ENCODE data around the gene CNGB1. TPM values are rescaled to one million over a fixed set of nuclear protein-coding genes. Genes with fewer than 3 reads are reported as not detected.

The CNGB1 gene
- total RNA-seq, 4 donors from 2014 or later: 0.14 to 1.9 (median 0.87) TPM

DNA sequence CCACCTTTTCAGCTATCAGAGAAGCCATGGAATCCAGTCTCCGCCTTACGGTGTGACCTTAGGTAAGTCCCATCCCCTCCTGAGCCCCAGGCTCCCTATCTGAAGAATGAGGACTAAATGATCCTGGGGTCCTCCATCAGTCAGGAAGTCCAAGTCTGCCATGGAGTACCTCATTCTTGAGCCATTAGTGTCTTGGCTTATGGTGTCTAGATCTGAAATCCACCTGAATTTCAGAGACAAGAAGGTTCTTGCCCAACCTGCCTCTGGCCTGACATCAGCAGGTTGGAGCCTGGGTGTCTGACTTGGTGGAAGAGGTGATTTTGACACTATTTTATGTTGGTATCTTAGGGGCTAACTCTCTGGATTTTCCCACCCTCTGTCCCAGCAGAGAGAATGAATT, 47.1 kb downstream of the CNGB1 start:
- intact Hi-C loops (cut with DNase I; ENCODE audit: low total_unique reads): no loop called here

DNA sequence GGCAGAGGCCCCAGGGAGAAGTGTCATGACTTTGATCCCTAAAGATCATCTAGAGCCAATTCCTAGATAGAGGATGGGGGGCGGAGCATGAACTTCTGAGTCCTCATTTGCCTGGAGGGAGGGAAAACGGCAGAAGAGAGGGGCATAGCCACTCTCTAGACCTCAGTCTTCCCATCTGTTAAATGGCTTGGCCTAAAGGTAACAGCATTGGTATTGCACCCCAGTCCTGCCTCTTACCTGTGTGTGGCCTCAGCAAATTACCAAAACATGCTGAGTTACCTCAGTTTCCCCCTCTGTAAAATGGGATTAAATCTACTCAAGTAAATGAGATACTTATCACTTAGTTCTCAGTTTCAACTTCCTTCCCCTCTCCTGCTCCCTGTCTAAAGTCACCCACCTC, 47.5 kb downstream of the CNGB1 start:
- Histone ChIP-seq H3K27me3 (no peaks in the 10 kb centered on the region), H3K27ac (no peak overlapping the region), H3K4me3 (no peak overlapping the region), H3K9me3 (no peaks in the 10 kb centered on the region), H3K4me1 (no peaks in the 10 kb centered on the region), H3K36me3 (no peaks in the 10 kb centered on the region)
- TF ChIP-seq POLR2A (IDR thresholded peaks at IDR 0.05) (no peak), POLR2AphosphoS5 (IDR thresholded peaks at IDR 0.05) (no peak), EP300 (IDR thresholded peaks at IDR 0.05; ENCODE audit: low read depth) (no peak)
- TF ChIP-seq, protein P1, sequence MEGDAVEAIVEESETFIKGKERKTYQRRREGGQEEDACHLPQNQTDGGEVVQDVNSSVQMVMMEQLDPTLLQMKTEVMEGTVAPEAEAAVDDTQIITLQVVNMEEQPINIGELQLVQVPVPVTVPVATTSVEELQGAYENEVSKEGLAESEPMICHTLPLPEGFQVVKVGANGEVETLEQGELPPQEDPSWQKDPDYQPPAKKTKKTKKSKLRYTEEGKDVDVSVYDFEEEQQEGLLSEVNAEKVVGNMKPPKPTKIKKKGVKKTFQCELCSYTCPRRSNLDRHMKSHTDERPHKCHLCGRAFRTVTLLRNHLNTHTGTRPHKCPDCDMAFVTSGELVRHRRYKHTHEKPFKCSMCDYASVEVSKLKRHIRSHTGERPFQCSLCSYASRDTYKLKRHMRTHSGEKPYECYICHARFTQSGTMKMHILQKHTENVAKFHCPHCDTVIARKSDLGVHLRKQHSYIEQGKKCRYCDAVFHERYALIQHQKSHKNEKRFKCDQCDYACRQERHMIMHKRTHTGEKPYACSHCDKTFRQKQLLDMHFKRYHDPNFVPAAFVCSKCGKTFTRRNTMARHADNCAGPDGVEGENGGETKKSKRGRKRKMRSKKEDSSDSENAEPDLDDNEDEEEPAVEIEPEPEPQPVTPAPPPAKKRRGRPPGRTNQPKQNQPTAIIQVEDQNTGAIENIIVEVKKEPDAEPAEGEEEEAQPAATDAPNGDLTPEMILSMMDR (IDR thresholded peaks at IDR 0.05): no peak
- in situ Hi-C loops (cut with MboI; ENCODE audit: low pct_ligation_motif_present in 1 of 4, low pct_unique_long_range_greater_than_20kb in 1 of 4, low sequenced_read_pairs in 3 of 4): loop anchor here in 1 of 4 donors (25.0 kb wide), 1 partner anchor 189 kb away; no protein-coding TSS in a partner anchor
- intact Hi-C loops (cut with DNase I; ENCODE audit: low total_unique reads): no loop called here
- WGBS, 2 donors (ENCODE audit: low coverage in 1 of 2): 50 to 69% methylated on average over 1 to 2 of the region's 2 CpGs
- DNase-seq: no peak

More for the DNA sequence above, 47.1 kb downstream of the CNGB1 start:
- H3K4me3 ChIP-seq: no peak overlapping the region
- TF ChIP-seq POLR2A (IDR thresholded peaks at IDR 0.05): no peak
- H3K27ac ChIP-seq: no peak overlapping the region
- no peaks in the 10 kb centered on the region for H3K27me3 ChIP-seq
- no peaks in the 10 kb centered on the region for H3K9me3 ChIP-seq
- no peak for DNase-seq
- 100% methylated on average over 2 of the region's 2 CpGs; no CpG with 5 or more reads in 1 of the 2 donors for WGBS, 2 donors (ENCODE audit: low coverage in 1 of 2)
- in situ Hi-C loops (cut with MboI; ENCODE audit: low pct_ligation_motif_present in 1 of 4, low pct_unique_long_range_greater_than_20kb in 1 of 4, low sequenced_read_pairs in 3 of 4): loop anchor here in 1 of 4 donors (25.0 kb wide), 1 partner anchor 188 kb away; no protein-coding TSS in a partner anchor
- no peaks in the 10 kb centered on the region for H3K36me3 ChIP-seq
- H3K4me1 ChIP-seq: no peaks in the 10 kb centered on the region

DNA sequence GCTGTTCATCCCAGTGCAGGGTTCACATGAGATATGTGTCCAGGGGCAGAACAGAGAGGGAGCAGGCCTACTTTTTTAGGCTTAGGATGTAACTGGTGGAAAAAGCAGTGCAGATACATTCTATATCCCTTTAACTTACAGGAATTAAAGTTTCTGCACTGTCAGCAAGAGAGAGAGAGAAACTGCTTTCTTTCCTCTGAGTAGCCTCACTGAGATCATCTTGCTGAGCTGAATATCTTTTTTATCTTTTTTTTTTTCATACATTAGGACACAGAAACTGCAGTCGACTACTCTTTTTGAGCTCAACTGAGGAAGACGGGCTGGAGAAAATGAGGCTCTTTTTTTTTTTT, 50.1 kb downstream of the CNGB1 start:
- H3K36me3 ChIP-seq: no peaks in the 10 kb centered on the region
- TF ChIP-seq POLR2AphosphoS5 (IDR thresholded peaks at IDR 0.05) (no peak), POLR2A (IDR thresholded peaks at IDR 0.05) (no peak), EP300 (IDR thresholded peaks at IDR 0.05; ENCODE audit: low read depth) (no peak)
- TF ChIP-seq, protein P1 (IDR thresholded peaks at IDR 0.05): no peak
- in situ Hi-C loops (cut with MboI; ENCODE audit: low pct_ligation_motif_present in 1 of 4, low pct_unique_long_range_greater_than_20kb in 1 of 4, low sequenced_read_pairs in 3 of 4): loop anchor here in 1 of 4 donors (25.0 kb wide), 1 partner anchor 191 kb away; no protein-coding TSS in a partner anchor

DNA sequence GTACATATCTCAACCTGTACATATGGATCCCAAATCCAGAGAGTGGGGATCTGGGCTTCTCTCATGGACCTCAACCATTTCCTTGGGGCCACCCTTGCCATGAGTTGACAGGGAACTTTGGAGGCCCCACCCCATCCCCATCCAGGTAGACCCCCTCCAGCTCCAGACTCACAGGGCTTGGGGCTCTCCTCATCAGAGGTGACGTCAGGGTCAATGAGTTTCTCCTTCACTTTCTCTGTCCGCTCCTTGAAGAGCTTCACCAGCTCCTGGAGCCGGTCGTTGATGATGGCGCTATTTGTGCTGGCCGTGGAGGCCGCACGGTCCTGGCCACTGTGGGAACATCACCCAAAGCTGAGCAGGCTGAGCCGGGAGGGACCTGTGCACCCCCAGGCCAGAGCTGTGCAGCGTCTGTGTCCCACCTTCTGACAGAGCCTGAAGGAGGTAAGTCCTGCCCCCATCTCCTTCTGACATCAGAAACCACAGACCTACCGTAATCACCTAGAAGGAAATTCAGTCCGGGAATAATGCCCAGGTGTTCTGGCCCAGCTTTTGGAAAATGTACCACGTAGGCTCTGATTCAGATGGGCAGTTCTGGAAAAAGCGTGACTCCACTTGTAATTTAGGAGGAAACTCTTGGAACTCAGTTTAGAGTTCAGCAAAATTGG, 50.6 kb downstream of the CNGB1 start:
- TF ChIP-seq POLR2A (IDR thresholded peaks at IDR 0.05) (no peak), POLR2AphosphoS5 (IDR thresholded peaks at IDR 0.05) (no peak), EP300 (IDR thresholded peaks at IDR 0.05; ENCODE audit: low read depth) (no peak)
- TF ChIP-seq, protein P1 (IDR thresholded peaks at IDR 0.05): no peak
- WGBS, 2 donors (ENCODE audit: low coverage in 1 of 2): 82% methylated on average over 8 of the region's 14 CpGs; no CpG with 5 or more reads in 1 of the 2 donors
- in situ Hi-C loops (cut with MboI; ENCODE audit: low pct_ligation_motif_present in 1 of 4, low pct_unique_long_range_greater_than_20kb in 1 of 4, low sequenced_read_pairs in 3 of 4): loop anchor here in 1 of 4 donors (25.0 kb wide), 1 partner anchor 192 kb away; no protein-coding TSS in a partner anchor
- H3K4me3 ChIP-seq: no peak overlapping the region
- no peak overlapping the region for H3K27ac ChIP-seq
- no peaks in the 10 kb centered on the region for H3K4me1 ChIP-seq
- no peak for DNase-seq
- intact Hi-C loops (cut with DNase I; ENCODE audit: low total_unique reads): no loop called here
- no peaks in the 10 kb centered on the region for H3K9me3 ChIP-seq
- H3K27me3 ChIP-seq: no peaks in the 10 kb centered on the region
- H3K36me3 ChIP-seq: no peaks in the 10 kb centered on the region

More for the DNA sequence above, 50.1 kb downstream of the CNGB1 start:
- H3K9me3 ChIP-seq: no peaks in the 10 kb centered on the region
- H3K27ac ChIP-seq: no peak overlapping the region
- intact Hi-C loops (cut with DNase I; ENCODE audit: low total_unique reads): no loop called here
- no peaks in the 10 kb centered on the region for H3K27me3 ChIP-seq
- no peak overlapping the region for H3K4me3 ChIP-seq
- WGBS, 2 donors (ENCODE audit: low coverage in 1 of 2): 88 to 90% methylated on average over 2 of the region's 2 CpGs
- H3K4me1 ChIP-seq: no peaks in the 10 kb centered on the region
- DNase-seq: no peak
